Measurements from ENCODE around the gene LMO2.
A peak's percentile ranks its signal among the peaks of the same experiment; 100 is the strongest.
"Not testable (repeated sequence)": the region's sequence is repeated elsewhere in the genome, so short reads cannot be mapped to it uniquely, and the experiment has no call there.

LMO2 gene

DNA sequence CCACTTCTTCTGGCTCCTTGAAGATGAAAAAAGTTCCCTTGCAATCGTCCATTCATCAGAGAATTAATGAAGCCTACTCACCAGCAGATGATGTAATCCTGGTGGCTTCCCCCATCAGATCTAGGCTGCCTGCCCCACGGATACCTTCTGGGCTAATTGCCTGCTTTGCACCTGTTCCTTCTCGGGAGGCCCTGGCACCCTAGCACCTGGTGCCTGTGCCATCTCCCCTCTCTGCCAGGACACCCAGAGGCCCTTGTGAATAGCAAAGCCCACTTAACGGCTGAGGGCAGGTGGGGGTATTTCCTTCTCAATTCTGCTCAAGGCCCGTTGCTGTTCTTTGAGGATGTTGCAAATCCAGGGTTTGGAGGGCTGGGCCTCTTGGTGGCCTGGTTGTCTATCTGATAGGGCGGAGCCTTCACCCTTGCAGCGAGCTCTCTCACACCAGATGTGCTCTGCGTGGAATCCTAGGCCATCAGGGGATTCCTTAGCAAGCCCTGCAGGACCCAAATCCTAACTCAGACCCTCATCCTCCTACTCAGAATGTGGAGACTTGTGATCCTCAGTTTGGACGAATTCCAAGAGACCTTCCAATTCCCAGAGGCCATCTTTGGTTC lies at the start of gene LMO2:
Gene LMO2 (minus strand): TSS at position 363 of the 614 bp plus-strand sequence. CDS start 22,360 bp downstream, outside the sequence.
- DNase-seq: peak; percentile 43

GRCh38 chr11:33940538-33940815 lies 48.6 kb upstream of the LMO2 start:
- no peak for DNase-seq

DNA sequence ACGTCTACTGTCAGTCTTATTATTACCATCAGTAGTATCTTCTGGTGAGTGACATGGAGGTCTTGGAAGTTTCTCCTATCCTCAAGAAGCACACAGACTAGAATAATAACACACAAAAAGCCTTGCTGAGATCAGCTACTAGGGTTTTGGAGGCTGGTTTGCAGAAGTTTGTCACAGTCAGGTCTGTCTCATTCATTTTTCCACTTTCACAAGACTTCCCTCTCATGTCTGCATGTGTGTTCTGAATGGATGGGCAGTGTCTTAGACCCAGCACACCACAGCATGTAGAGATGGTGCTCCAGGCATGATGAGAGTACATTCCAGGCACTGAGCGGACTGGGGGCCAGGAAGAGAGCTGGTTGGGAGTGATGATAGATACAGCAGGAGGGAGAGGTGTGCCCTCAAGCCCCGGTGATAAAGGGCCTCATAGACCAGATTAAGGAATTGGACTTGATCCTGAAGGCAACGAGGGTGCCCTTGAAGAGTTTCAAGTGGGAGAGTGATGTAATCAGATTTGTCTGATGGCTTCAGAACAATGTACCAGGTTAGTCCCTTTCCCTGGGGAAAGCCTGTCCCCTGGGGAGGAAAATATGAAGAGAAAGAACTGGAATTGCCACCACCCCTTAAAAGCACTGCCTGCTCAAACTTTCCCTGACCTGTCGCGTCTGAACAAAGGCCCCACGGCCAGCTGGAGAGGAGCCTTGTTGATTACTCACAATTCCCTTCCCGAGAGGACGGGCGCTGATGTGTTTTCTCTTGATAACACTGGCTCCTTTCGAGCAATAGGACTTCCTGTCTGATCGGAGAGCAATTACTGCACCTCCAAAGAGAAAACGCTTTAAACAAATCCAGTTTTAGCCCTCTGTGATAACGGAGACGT lies 45.1 kb upstream of the LMO2 start:
- no peak for DNase-seq

DNA sequence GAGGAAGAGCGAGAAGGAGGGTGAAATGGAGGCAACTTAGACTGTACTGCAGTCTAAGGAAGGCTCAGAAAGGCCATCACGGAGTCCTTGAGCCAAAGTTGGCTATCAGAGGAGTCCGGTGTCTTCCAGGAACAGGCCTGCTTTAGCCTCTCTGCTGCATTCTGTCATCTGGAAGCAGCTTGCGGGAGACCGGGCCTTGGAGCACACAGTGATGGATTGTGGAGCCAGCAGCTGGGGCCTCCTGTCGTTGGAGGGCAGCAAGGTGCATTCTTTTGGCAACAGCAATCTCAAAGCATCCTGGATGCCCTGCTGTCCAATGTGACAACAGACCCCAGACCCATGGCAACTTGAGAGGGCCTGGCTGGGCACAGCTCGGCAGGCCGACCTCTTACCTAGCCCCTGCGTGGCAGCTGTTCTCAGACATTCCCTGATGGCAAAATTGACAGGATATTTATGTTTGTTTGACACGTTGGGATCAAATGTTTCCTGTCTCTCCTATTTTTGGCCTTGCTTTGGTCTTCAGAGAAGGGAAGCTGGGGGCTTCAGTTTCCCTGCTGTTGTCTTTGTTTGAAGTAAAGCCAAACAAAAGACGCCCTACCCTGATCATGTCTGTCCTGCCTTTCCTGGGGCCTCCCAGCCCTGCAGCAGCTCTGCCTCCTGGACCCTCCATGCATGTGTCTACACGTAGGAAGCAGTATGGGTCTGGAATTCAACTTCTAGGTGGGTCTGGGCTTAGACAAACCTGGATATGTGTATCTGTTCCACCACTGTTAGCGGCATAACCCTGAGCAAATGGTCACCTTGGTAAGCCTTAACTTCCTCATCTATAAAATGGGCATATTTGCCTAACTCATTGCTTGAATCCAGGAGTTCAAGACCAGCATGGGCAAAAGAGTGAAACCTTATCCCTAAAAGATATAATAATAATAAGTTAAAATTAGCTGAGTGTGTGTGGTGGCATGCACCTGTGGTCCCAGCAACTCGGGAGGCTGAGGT lies 43.9 kb upstream of the LMO2 start:
- no peak for DNase-seq

GRCh38 chr11:33935005-33935404 lies 43.1 kb upstream of the LMO2 start:
- DNase-seq: no peak

DNA sequence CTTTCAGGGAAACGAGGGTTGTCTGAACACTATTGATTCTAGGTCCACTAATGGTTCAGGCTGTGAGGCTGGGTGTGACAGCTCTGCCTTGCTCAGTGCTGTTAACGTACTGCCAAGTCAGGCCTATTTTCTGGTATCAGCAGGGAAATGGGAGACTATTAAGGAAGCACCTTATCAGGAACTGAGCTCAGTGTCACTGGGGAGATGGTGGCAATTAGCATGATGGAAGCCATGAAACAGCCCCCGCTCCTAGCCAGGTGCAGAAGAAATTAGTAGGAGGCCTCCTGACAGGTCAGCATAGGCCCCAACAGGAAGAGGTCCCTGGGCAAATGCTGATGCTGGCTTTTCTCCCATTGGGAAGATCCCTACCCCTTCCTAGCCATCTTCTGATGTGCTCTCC lies 42.6 kb upstream of the LMO2 start:
- DNase-seq: no peak

DNA sequence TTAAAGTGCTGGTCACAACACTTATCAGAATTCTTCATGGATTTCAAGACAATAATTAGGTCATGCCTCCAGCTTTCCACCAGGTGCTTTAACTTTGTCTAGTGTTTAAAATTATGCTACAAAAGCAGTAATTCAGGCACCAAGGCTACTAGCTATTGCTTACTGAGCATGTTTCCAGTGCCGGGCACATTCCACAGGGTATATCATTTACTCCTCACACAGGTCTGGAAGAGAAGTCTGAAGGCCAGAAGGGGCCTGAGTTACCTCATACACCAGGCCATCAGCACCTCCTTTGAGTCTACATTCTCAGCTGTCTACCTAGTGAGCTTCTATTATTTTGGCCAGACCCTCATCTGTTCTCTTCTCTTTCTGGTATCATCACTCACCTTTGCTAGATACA lies 41.7 kb upstream of the LMO2 start:
- no peak for DNase-seq

GRCh38 chr11:33932721-33933120 lies 40.8 kb upstream of the LMO2 start:
- DNase-seq: no peak

GRCh38 chr11:33931739-33932366 lies 40.0 kb upstream of the LMO2 start:
- DNase-seq: peak; percentile 45

GRCh38 chr11:33931067-33931466 lies 39.2 kb upstream of the LMO2 start:
- DNase-seq: no peak

DNA sequence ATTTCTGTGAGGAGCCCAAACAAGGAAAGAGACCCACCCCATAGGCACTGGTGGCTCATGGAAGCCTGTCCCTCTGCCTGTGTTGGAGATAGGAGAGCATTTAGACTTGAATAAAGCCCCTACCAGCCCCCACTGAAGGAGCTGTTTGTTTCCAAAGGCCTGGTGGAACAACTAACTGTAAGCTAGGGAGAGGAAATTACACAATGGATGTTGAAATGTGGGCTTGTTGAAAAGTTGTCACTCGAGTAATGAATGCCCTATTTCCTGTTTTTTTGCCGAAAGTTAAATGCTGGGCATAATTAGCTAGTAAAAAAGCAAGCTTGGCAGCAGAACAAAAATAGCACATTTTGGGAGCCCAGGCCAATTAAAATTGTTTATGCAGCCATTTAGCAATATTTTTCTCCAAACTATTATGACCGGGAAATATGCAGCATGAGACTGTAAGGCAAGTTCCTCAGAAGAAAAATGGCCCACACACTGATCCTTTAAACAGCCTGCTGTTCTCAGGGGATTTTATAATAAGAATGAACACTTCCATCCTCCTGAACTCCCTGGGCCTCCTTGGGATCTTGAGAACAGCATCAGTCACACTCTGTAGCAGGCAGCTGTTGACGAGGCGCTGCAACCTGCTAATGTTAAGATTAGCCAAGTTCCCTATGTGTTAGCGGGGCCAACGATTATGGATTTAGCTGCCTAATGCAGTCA lies 38.6 kb upstream of the LMO2 start:
- DNase-seq: no peak

GRCh38 chr11:33928564-33928963 lies 36.7 kb upstream of the LMO2 start:
- no peak for DNase-seq

DNA sequence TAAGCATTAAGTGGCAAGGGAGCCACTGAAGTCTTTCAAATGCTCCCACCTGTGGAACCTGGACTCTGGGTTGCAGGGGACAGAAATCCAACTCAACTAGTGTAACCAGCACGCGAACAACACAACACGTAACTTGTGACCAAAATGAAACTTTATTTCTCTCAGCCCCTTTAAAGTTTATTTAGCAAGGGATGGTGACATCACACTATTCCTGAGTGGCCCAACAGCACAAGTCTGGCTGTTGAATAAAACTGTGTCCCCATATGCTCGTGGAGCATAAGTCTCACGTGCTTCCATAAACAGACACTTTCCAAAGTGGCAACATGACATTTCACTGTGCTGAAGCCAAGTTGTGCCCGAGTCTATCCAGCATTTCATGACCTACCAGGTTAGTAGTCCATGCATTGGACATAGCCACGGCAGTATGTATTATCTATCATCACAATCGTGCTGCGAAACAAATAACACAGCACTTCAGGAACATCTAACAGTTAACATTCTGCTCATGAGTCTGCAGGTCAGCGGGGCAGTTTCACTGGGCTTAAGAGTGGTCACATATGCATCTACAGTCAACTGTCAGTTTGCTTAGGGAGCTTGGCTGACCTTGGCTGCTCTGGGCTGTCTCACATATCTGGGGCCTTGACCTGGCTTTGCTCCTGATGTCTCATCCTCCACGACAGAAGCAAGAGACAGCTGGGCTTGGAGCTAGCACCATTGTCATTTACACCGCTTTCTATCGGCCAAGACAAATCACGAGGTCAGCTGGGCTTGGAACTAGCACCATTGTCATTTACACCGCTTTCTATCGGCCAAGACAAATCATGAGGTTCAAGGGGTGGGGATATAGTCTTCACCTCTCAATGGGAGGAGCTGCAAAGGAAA lies 35.0 kb upstream of the LMO2 start:
- no peak for DNase-seq

DNA sequence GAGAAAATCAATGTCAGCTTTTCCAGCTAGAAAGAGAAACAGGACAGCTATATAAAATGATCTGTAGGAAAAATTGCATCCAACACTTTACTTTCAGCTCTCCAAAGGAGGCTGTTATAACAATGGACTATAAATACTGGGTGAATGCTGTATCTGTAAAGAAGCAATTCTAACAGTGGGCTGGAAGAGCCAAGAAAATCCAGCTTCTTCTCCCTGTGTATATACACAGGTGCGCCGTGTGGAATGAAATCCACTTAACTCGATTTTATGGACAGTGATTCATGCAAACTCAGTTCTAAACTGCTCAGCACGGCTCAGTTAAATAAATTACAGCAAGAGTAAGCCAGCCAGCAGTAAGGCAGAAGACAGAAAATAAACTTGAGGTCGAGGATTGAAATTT lies 32.5 kb upstream of the LMO2 start:
- DNase-seq: no peak

DNA sequence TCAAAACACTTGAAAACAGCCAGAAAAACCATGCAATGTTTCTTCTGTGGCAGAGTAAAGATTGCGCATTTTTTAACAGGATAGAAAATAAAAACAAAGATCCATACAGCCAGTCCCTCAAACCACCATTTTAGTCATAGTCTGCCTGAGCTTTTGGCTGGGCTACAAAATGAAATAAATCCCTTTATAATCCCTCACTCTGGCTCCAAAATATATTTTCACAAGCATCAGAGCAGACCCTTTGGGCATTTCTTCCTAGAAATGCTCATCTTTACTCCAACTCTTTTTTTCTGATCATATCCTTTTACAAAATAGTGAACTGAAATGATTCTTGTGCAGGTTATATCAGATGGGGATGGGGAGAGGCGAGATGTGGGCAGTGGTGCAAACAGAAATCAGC lies 31.8 kb upstream of the LMO2 start:
- DNase-seq: no peak

DNA sequence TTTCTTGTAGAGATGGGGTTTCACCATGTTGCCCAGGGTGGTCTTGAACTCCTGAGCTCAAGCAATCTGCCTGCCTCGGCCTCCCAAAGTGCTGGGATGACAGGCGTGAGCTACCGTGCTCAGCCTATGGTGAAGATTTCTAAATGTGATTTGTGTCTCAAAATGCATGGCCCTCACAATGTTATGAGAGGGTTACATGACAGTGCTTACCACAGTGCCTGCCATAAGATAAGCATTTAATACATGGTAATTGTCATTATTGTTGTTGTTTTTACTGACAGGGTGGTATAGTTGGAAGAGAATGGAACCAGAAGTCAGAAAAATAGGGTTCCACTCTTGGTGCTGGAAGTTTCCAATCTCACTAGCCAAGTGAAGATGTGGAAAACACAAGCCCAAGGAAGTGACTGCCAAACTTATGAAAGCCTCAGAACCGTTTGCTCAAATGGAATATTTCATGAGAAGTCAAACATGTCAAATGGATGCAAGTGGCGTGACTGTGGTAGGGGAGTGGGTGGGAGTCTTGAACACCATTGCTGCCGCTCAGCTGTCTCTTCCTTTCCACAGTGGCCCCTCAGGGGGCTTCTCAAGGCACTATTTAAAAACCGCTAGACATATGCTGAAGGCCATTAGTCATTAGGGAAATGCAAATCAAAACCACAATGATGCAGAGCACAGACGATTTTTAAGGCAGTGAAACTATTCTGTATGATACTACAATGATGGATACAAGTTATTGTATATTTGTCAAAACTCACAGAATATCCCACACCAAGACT lies 29.1 kb upstream of the LMO2 start:
- no peak for DNase-seq

DNA sequence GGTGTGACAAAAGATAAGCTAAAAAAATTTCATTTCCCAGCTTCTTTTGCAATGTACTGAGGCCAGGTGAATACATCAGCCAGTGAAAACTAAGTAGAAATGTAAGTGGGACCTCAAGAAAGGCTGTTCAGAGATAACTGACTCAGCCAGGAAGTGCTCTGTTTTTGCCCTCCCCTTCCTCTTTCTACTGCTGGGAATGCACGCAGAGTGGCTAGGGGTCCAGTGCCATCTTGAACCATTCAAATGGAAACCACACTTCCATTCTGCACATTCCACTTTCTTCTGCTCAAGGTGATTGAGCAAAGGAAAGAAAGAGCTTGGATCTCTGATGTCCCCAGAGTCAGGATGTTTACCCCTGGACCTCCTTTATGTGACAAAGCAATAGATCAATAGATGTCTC lies 27.8 kb upstream of the LMO2 start:
- no peak for DNase-seq

GRCh38 chr11:33917402-33917801 lies 25.5 kb upstream of the LMO2 start:
- DNase-seq: not testable (repeated sequence)

- no peak for DNase-seq
Measured at GRCh38 chr11:33916736-33917135, 24.9 kb upstream of the LMO2 start.

DNA sequence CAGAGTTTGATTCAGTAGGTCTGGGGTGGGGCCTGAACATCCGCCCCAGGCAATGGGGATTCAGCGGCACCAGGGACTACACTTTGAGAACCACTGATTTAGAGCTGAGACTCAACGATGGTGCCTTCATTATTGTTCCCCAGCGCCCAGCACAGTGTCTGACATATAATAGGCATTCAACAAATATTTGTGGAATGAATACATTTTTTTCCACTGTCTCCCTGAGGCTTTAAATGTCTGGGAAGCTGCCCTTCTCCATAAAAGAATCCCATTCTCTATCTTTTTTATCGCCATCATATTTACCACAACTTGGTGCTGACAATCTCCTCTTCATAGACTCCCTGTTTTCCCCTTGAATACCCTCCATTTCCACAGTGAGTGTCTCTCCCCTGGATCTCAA lies 23.6 kb upstream of the LMO2 start:
- DNase-seq: no peak

DNA sequence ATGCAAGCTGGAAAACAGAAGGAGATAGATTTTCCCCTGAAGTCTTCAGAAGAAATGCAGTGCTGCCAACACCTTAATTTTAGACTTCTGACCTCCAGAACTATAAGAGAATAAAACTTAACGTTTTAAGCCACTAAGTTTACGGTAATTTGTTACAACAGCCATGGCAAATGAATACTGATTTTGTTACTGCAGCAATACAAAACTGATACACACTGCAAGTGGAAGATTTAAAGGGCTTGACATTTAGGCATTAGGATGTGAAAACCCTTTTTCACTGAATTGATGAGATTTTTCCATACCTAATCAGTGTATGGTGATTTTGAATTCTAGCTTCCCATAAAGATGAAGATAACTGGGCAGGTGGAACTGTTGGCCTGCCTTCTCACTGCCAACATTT lies 22.1 kb upstream of the LMO2 start:
- no peak for DNase-seq

All from DMS53 (cell line).